Spleen (tissue), 11 donors: ENCODE data around the gene CASQ2. TPM values are rescaled to one million over a fixed set of nuclear protein-coding genes. Genes with fewer than 3 reads are reported as not detected.

ENCODE experiments used
- DNase-seq: peaks from one replicate; pipeline ENCODE4 v3.0.0-alpha.2; 2020
- H3K27ac ChIP-seq, 8 donors: fragments of 200-600 bp; sonication (generic) in 7 of 8; 1 replicate in 4 of 8; 2 replicates in 4 of 8; pipeline versions ENCODE4 v1.5.0 to v1.8.0; 2016 to 2021; ENCODE audit warnings: inconsistent platforms in 4 of 8, mild to moderate bottlenecking in 4 of 8, moderate library complexity in 1 of 8
- H3K27me3 ChIP-seq, 7 donors: fragments of 200-600 bp; sonication (generic) in 6 of 7; replicated peaks in 1 of 7; 1 replicate in 4 of 7; 2 replicates in 3 of 7; pipeline versions ENCODE4 v1.5.0 to v1.8.0; 2016 to 2021; ENCODE audit warnings: inconsistent platforms in 3 of 7, mild to moderate bottlenecking in 1 of 7
- H3K36me3 ChIP-seq, 6 donors: fragments of 200-600 bp; sonication (generic) in 5 of 6; 1 replicate in 4 of 6; 2 replicates in 2 of 6; pipeline versions ENCODE4 v1.5.0 to v1.8.0; 2016 to 2021; ENCODE audit warnings: inconsistent platforms in 2 of 6
- H3K4me1 ChIP-seq, 6 donors: fragments of 200-600 bp; sonication (generic) in 5 of 6; 1 replicate in 3 of 6; 2 replicates in 3 of 6; pipeline versions ENCODE4 v1.5.0 to v1.8.0; 2016 to 2021; ENCODE audit warnings: inconsistent platforms in 3 of 6
- H3K4me3 ChIP-seq, 8 donors: fragments of 200-600 bp; sonication (generic) in 7 of 8; 1 replicate in 4 of 8; 2 replicates in 4 of 8; pipeline versions ENCODE4 v1.5.0 to v1.8.0; 2016 to 2021; ENCODE audit warnings: inconsistent platforms in 4 of 8, mild to moderate bottlenecking in 4 of 8, moderate library complexity in 2 of 8
- H3K9me3 ChIP-seq, 8 donors: fragments of 200-600 bp; sonication (generic) in 7 of 8; 1 replicate in 4 of 8; 2 replicates in 4 of 8; pipeline versions ENCODE4 v1.5.0 to v1.8.0; 2016 to 2021; ENCODE audit warnings: inconsistent platforms in 4 of 8
- POLR2A ChIP-seq, 3 donors: fragments of 450-650 bp; IDR thresholded peaks; one replicate each; pipeline ENCODE4 v1.5.1; 2017; ENCODE audit warnings: antibody characterized with exemption in 3 of 3, mild to moderate bottlenecking in 1 of 3
- POLR2AphosphoS5 ChIP-seq, 3 donors: sonication (generic); formaldehyde crosslinking; IDR thresholded peaks; one replicate each; pipeline ENCODE4 v1.5.1; 2017; ENCODE audit warnings: antibody characterized with exemption in 3 of 3
- WGBS, 5 donors: extraction: QIAGEN DNeasy Blood & Tissue Kit in 3 of 5; methylation state at CpG; one replicate each; pipeline versions ENCODE4 v1.1.5 to v1.1.7; 2013 to 2018; 5-methylcytosine and 5-hydroxymethylcytosine counted together
- intact Hi-C: fragments of 100-400 bp; cut with DNase I; formaldehyde crosslinking; loops from one replicate; pipeline ENCODE4 v1.15.0; 2023; ENCODE audit warnings: low total_unique reads
- polyA plus RNA-seq, 3 donors: library from polyadenylated mRNA; stranded (reverse); fragments of 200-250 nt; gene quantifications; one replicate each; pipeline ENCODE4 v1.2.1, GENCODE V29; 2013
- total RNA-seq, 7 donors: library from RNA; depleted of rRNA in 3 of 7; stranded (reverse); fragments of >200 nt in 3 of 7; fragmentation: NEBNext Ultra II Directional in 4 of 7; extraction: Animal tissue kit (Norgen Biotek cat#: 25700) in 4 of 7; gene quantifications; one replicate each; pipeline versions ENCODE4 v1.1.0 to v1.2.1, GENCODE V29; 2016 to 2021
- TF ChIP-seq, protein P1 (sequence below), 11 experiments: fragments of 200-600 bp in 7 of 11; fragments of 450-650 bp in 4 of 11; sonication (generic) in 4 of 11; IDR thresholded peaks in 8 of 11; conservative IDR thresholded peaks in 3 of 11; 1 replicate in 7 of 11; 2 replicates in 4 of 11; pipeline versions ENCODE4 v1.4.0 to v1.8.0; 2016 to 2021; ENCODE audit warnings: antibody characterized with exemption in 11 of 11, inconsistent platforms in 4 of 11, mild to moderate bottlenecking in 1 of 11
- donor health status: healthy with polysubstance abuse.
- donor health status: DM: no; HTN: no; CAD: no; lungs with moderate emphysema.
- donor health status: DM: no; HTN: no; CAD: no.
- donor health status: Bipolar disorder and iron deficiency.
- donor health status: healthy.
- donor health status: DM: no; HTN: no; CAD: no.
- donor health status: DM: yes; HTN: yes; CAD: no.

The CASQ2 gene
- total and polyA plus RNA-seq, 10 donors, result 0.24 to 0.93 (median 0.51) TPM

DNA sequence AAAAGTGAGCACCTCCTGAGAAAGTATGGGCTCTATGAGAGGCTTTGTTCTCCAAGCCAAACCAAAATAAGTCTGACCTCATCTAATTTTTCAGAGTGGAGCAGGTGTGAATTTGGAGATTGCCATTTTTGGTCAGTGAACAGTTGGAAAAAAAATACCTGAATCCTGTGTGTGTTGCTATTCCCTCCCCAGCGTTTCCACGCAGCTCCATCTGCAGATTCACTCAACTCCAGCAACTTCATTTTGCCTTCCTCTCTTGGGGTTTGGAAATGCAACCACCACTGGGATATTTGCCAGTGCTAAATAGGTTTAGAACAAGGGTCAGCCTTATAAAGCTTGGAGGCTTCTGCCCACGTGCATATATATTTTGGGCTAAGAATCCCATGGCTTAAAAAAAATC, 11.2 kb downstream of the CASQ2 start:
- TF ChIP-seq POLR2AphosphoS5 (IDR thresholded peaks at IDR 0.05), result no peak
- TF ChIP-seq, protein P1, sequence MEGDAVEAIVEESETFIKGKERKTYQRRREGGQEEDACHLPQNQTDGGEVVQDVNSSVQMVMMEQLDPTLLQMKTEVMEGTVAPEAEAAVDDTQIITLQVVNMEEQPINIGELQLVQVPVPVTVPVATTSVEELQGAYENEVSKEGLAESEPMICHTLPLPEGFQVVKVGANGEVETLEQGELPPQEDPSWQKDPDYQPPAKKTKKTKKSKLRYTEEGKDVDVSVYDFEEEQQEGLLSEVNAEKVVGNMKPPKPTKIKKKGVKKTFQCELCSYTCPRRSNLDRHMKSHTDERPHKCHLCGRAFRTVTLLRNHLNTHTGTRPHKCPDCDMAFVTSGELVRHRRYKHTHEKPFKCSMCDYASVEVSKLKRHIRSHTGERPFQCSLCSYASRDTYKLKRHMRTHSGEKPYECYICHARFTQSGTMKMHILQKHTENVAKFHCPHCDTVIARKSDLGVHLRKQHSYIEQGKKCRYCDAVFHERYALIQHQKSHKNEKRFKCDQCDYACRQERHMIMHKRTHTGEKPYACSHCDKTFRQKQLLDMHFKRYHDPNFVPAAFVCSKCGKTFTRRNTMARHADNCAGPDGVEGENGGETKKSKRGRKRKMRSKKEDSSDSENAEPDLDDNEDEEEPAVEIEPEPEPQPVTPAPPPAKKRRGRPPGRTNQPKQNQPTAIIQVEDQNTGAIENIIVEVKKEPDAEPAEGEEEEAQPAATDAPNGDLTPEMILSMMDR (IDR thresholded peaks at IDR 0.05 in 8 of 11, conservative IDR thresholded peaks at IDR 0.05 in 3 of 11), result no peak
- TF ChIP-seq POLR2A (IDR thresholded peaks at IDR 0.05), result no peak
- Histone ChIP-seq H3K4me1 (no peaks in the 10 kb centered on the region), H3K27ac (no peak overlapping the region), H3K4me3 (no peak overlapping the region), H3K36me3 (no peaks in the 10 kb centered on the region), H3K27me3 (peaks cover 0 to 10% (median 0%) of the 10 kb centered on the region in 7 donors), H3K9me3 (peaks cover 0 to 13% (median 0%) of the 10 kb centered on the region in 8 donors)
- no peak for DNase-seq
- WGBS, 5 donors, result 63 to 81% (median 75%) methylated on average over 3 of the region's 3 CpGs
- intact Hi-C loops, result no loop called here

DNA sequence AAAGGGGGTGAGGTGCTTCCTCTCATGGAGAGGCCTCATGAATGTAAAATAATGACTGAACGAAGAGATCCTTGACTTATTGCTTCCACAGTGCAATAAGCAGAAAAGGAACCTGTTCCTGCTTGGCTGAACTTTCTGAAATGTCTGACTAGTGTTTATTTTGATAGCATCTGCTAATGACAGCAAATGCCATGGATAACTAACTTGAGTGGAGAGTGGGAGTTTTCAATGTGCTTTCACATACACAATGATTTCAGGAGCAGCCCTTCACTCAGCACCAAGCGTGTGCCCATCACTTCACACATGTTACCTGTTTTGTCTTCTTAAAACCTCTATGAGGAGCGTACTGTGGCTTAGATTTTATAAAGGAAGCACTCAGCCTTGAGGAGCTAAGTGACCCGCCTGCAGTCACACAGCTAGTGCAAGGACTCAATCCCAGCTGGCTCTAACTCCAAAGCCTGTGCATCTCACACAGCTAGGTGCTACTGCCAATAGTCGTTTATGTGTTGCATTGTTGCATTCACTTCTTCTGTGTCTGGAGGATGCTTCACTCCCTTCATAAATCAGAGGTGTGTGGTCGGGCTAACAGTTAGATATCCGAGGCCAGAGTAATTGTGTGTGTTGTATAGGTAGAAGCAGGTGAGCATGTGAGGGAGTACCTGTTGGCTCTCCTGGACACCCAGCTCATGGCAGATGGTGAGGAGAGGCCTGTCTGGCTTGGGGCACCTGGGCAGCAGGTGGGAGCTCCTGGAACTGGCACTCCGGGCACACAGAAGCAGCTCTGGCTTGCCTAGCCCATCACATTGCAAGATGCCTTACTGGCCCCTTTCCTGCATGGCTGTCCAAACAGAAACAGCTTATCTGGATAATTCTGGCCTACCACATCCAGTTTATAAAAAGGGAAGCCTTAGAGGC, 12.8 kb downstream of the CASQ2 start:
- Histone ChIP-seq H3K9me3 (peaks cover 0 to 13% (median 0%) of the 10 kb centered on the region in 8 donors), H3K27me3 (peaks cover 0 to 13% (median 0%) of the 10 kb centered on the region in 7 donors), H3K4me1 (no peaks in the 10 kb centered on the region), H3K36me3 (no peaks in the 10 kb centered on the region), H3K4me3 (no peak overlapping the region), H3K27ac (no peak overlapping the region)
- TF ChIP-seq, protein P1 (IDR thresholded peaks at IDR 0.05 in 8 of 11, conservative IDR thresholded peaks at IDR 0.05 in 3 of 11), result no peak
- TF ChIP-seq POLR2AphosphoS5 (IDR thresholded peaks at IDR 0.05) (no peak), POLR2A (IDR thresholded peaks at IDR 0.05) (no peak)
- no peak for DNase-seq
- WGBS, 5 donors, result 65 to 79% (median 76%) methylated on average over 8 of the region's 8 CpGs
- intact Hi-C loops, result no loop called here

DNA sequence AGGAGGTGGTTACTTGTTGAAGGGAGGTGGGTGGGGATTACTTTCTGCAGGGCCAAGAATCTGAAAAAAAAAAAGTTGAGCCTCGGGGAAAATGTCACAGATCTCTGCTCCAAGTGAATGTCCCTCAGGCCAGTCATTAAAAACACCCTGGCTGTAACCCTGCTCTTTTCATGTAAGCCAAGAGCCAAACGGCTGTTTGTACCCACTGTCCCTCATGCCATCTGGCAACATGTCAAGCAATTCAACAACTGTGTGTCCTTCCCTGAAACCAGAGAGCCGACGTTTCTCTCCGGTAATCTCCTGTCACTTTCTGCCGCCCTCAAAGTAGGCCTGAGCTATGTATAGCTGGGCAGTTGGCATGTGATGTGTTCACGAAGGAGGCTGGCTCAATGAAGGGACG, 14.7 kb downstream of the CASQ2 start:
- peaks cover 0 to 2% (median 0%) of the 10 kb centered on the region in 8 donors for H3K9me3 ChIP-seq
- WGBS, 5 donors, result 76 to 92% (median 79%) methylated on average over 7 to 8 of the region's 8 CpGs
- TF ChIP-seq POLR2A (IDR thresholded peaks at IDR 0.05) (no peak), POLR2AphosphoS5 (IDR thresholded peaks at IDR 0.05) (no peak)
- TF ChIP-seq, protein P1 (IDR thresholded peaks at IDR 0.05 in 8 of 11, conservative IDR thresholded peaks at IDR 0.05 in 3 of 11), result no peak
- no peaks in the 10 kb centered on the region for H3K36me3 ChIP-seq
- H3K27ac ChIP-seq, result no peak overlapping the region
- intact Hi-C loops, result no loop called here
- no peak for DNase-seq
- no peak overlapping the region for H3K4me3 ChIP-seq
- no peaks in the 10 kb centered on the region for H3K4me1 ChIP-seq
- H3K27me3 ChIP-seq, result peaks cover 0 to 21% (median 0%) of the 10 kb centered on the region in 7 donors

DNA sequence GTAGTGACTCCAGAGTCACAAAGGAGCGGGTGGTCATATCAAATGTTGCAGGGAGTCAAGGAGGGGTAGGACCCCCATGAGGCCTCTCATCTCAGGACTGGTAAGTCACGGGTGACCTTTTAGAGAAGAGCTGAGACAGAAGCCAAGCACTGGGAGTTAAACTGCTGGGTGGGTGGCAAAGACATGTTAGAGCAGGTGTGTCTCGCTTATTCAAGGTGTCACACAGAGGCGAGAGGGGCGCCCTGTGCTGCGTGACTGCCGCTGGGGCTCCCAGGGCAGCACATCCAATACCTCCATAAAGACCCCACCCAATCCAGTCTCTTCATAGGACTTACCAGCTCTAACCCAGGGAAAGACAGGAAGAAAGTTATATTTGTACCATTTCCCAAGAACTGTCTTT, 15.2 kb downstream of the CASQ2 start:
- no peak for TF ChIP-seq POLR2AphosphoS5 (IDR thresholded peaks at IDR 0.05)
- TF ChIP-seq, protein P1 (IDR thresholded peaks at IDR 0.05 in 8 of 11, conservative IDR thresholded peaks at IDR 0.05 in 3 of 11), result no peak
- TF ChIP-seq POLR2A (IDR thresholded peaks at IDR 0.05), result no peak
- no peak for DNase-seq
- Histone ChIP-seq H3K9me3 (no peaks in the 10 kb centered on the region), H3K4me1 (no peaks in the 10 kb centered on the region), H3K27ac (no peak overlapping the region), H3K36me3 (no peaks in the 10 kb centered on the region), H3K4me3 (no peak overlapping the region), H3K27me3 (peaks cover 0 to 21% (median 0%) of the 10 kb centered on the region in 7 donors)
- intact Hi-C loops, result no loop called here
- WGBS, 5 donors, result 87 to 95% (median 89%) methylated on average over 7 of the region's 7 CpGs
